HEK293T (cell line): ENCODE measurements around the gene SECISBP2.
"Not testable (repeated sequence)": the region's sequence is repeated elsewhere in the genome, so short reads cannot be mapped to it uniquely, and the experiment has no call there.

Experiments
- CTCF ChIA-PET: fragments of 350-600 bp; formaldehyde crosslinking; extraction: SDS; loops from one replicate; lab custom pipeline; 2021; ENCODE audit warnings: antibody characterized with exemption, inconsistent platforms; lab: Yijun Ruan, JAX
- POLR2A ChIA-PET: fragments of 350-600 bp; formaldehyde crosslinking; extraction: SDS; loops from one replicate; lab custom pipeline; 2020; ENCODE audit warnings: antibody characterized with exemption, inconsistent platforms; lab: Yijun Ruan, JAX
- DNase-seq: peaks from one replicate; pipeline ENCODE4 v3.0.0; 2012; ENCODE audit warnings: mixed read lengths; ENCODE audit errors: extremely low spot score
- ARNT ChIP-seq: fragments of 450-650 bp; IDR thresholded peaks from 2 replicates; pipeline ENCODE4 v1.6.1; 2017; ENCODE audit warnings: mild to moderate bottlenecking
- BHLHE40 ChIP-seq: fragments of 450-650 bp; IDR thresholded peaks from 2 replicates; pipeline ENCODE4 v1.6.1; 2016; ENCODE audit warnings: mild to moderate bottlenecking, moderate library complexity, borderline replicate concordance
- CTBP1 ChIP-seq: fragments of 450-650 bp; IDR thresholded peaks from 2 replicates; pipeline ENCODE4 v1.6.1; 2016; ENCODE audit warnings: borderline replicate concordance
- ELF4 ChIP-seq: fragments of 450-650 bp; IDR thresholded peaks from 2 replicates; pipeline ENCODE4 v1.6.1; 2017; ENCODE audit warnings: antibody characterized with exemption
- FOXA1 ChIP-seq: fragments of 450-650 bp; IDR thresholded peaks from 2 replicates; pipeline ENCODE4 v1.6.1; 2016; ENCODE audit warnings: mild to moderate bottlenecking
- FOXK2 ChIP-seq: fragments of 450-650 bp; IDR thresholded peaks from 2 replicates; pipeline ENCODE4 v1.6.1; 2016; ENCODE audit warnings: mild to moderate bottlenecking
- FOXM1 ChIP-seq: fragments of 450-650 bp; IDR thresholded peaks from 2 replicates; pipeline ENCODE4 v1.6.1; 2017; ENCODE audit warnings: mild to moderate bottlenecking, borderline replicate concordance
- HDGF ChIP-seq: fragments of 450-650 bp; IDR thresholded peaks from 2 replicates; pipeline ENCODE4 v1.6.1; 2017; ENCODE audit warnings: antibody characterized with exemption, borderline replicate concordance
- L3MBTL2 ChIP-seq: fragments of 450-650 bp; conservative IDR thresholded peaks from 2 replicates; pipeline ENCODE4 v1.6.1; 2016; ENCODE audit warnings: mild to moderate bottlenecking
- LEF1 ChIP-seq: fragments of 450-650 bp; IDR thresholded peaks from 2 replicates; pipeline ENCODE4 v1.6.1; 2017; ENCODE audit warnings: mild to moderate bottlenecking, borderline replicate concordance
- NFRKB ChIP-seq: fragments of 450-650 bp; IDR thresholded peaks from 2 replicates; pipeline ENCODE4 v1.6.1; 2016; ENCODE audit warnings: mild to moderate bottlenecking, moderate library complexity
- PKNOX1 ChIP-seq: fragments of 450-650 bp; IDR thresholded peaks from 2 replicates; pipeline ENCODE4 v1.6.1; 2016
- SP1 ChIP-seq: fragments of 450-650 bp; IDR thresholded peaks from 2 replicates; pipeline ENCODE4 v1.6.1; 2017
- SUZ12 ChIP-seq: fragments of 450-650 bp; IDR thresholded peaks from 2 replicates; pipeline ENCODE4 v1.6.1; 2016; ENCODE audit warnings: mild to moderate bottlenecking
- TARDBP ChIP-seq: fragments of 450-650 bp; IDR thresholded peaks from 2 replicates; pipeline ENCODE4 v1.6.1; 2016
- ZNF384 ChIP-seq: fragments of 450-650 bp; IDR thresholded peaks from 2 replicates; pipeline ENCODE4 v1.6.1; 2016

Gene SECISBP2

GRCh38 chr9:89293014-89293413 is 25.3 kb upstream of the SECISBP2 start:
- DNase-seq = no peak
- no peak for TF ChIP-seq SUZ12
- TF ChIP-seq NFRKB = no peak
- no peak for TF ChIP-seq L3MBTL2
- no peak for TF ChIP-seq SP1
- TF ChIP-seq LEF1 = no peak
- no peak for TF ChIP-seq CTBP1
- no peak for TF ChIP-seq FOXK2
- no peak for TF ChIP-seq ZNF384
- no peak for TF ChIP-seq BHLHE40
- TF ChIP-seq ELF4 = no peak
- no peak for TF ChIP-seq PKNOX1
- TF ChIP-seq HDGF = no peak
- no peak for TF ChIP-seq FOXM1
- no peak for TF ChIP-seq ARNT
- TF ChIP-seq FOXA1 = no peak
- TF ChIP-seq TARDBP = no peak
- ChIA-PET CTCF (no interaction called here), POLR2A (no interaction called here)

GRCh38 chr9:89295400-89295799 is 22.9 kb upstream of the SECISBP2 start:
- DNase-seq = no peak
- ChIA-PET POLR2A (no interaction called here), CTCF (no interaction called here)
- TF ChIP-seq CTBP1 (no peak), ZNF384 (no peak), FOXK2 (no peak), LEF1 (no peak)

- DNase-seq, POLR2A ChIA-PET: not testable (repeated sequence)
Measured at GRCh38 chr9:89301996-89302395, 16.3 kb upstream of the SECISBP2 start.

GRCh38 chr9:89304020-89304833 is 14.1 kb upstream of the SECISBP2 start:
- TF ChIP-seq ARNT = no peak
- TF ChIP-seq BHLHE40 = no peak
- TF ChIP-seq NFRKB = no peak
- TF ChIP-seq PKNOX1 = no peak
- TF ChIP-seq FOXA1 = no peak
- TF ChIP-seq LEF1 = no peak
- TF ChIP-seq TARDBP = no peak
- no peak for TF ChIP-seq L3MBTL2
- TF ChIP-seq ELF4 = no peak
- TF ChIP-seq SUZ12 = no peak
- no peak for TF ChIP-seq ZNF384
- TF ChIP-seq HDGF = no peak
- TF ChIP-seq FOXM1 = no peak
- no peak for TF ChIP-seq CTBP1
- TF ChIP-seq SP1 = no peak
- no peak for TF ChIP-seq FOXK2
- ChIA-PET CTCF (interaction anchor here (0.6 kb wide), 1 partner anchor 35 kb away, joined by 6 read pairs; no protein-coding TSS in a partner anchor), POLR2A (no interaction called here)
- DNase-seq = no peak

More at GRCh38 chr9:89301996-89302395, 16.3 kb upstream of the SECISBP2 start:
- CTCF ChIA-PET = not testable (repeated sequence)

- ChIA-PET POLR2A (no interaction called here), CTCF (no interaction called here)
- TF ChIP-seq NFRKB = no peak
- TF ChIP-seq ARNT = no peak
- TF ChIP-seq ZNF384 = no peak
- TF ChIP-seq SUZ12 = no peak
- no peak for TF ChIP-seq TARDBP
- no peak for TF ChIP-seq FOXA1
- TF ChIP-seq L3MBTL2 = no peak
- TF ChIP-seq PKNOX1 = no peak
- no peak for TF ChIP-seq LEF1
- TF ChIP-seq HDGF = no peak
- TF ChIP-seq BHLHE40 = no peak
- TF ChIP-seq ELF4 = no peak
- no peak for TF ChIP-seq SP1
- no peak for TF ChIP-seq CTBP1
- TF ChIP-seq FOXK2 = no peak
- no peak for TF ChIP-seq FOXM1
- DNase-seq = no peak
Measured at GRCh38 chr9:89304834-89305188, 13.5 kb upstream of the SECISBP2 start.

GRCh38 chr9:89305868-89306267 is 12.4 kb upstream of the SECISBP2 start:
- CTCF ChIA-PET = no interaction called here
- TF ChIP-seq ELF4 = no peak
- no peak for TF ChIP-seq BHLHE40
- no peak for TF ChIP-seq FOXM1
- no peak for TF ChIP-seq SP1
- TF ChIP-seq FOXK2 = no peak
- DNase-seq = no peak
- POLR2A ChIA-PET = no interaction called here
